ENCODE measurements around the gene ZBTB49.

ZBTB49 gene

GRCh38 chr4:4284827-4285618 is 5.0 kb upstream of the ZBTB49 start:
- no peak for DNase-seq

- no peak for DNase-seq
These were observed 2.0 kb upstream of the ZBTB49 start for GRCh38 chr4:4288098-4288497.

- DNase-seq: no peak
These were observed 996 bp upstream of the ZBTB49 start for GRCh38 chr4:4289055-4289454.

- no peak for DNase-seq
These were observed 482 bp upstream of the ZBTB49 start for GRCh38 chr4:4289597-4289940.

GRCh38 chr4:4293279-4293678 is 3.2 kb downstream of the ZBTB49 start:
- no peak for DNase-seq

GRCh38 chr4:4296283-4296846 is 6.3 kb downstream of the ZBTB49 start:
- no peak for DNase-seq

- no peak for DNase-seq
These were observed 9.0 kb downstream of the ZBTB49 start for GRCh38 chr4:4299006-4299405.

GRCh38 chr4:4302001-4302400 is 11.9 kb downstream of the ZBTB49 start:
- no peak for DNase-seq

- no peak for DNase-seq
These were observed 12.4 kb downstream of the ZBTB49 start for GRCh38 chr4:4302416-4302815.

- no peak for DNase-seq
These were observed 16.9 kb downstream of the ZBTB49 start for GRCh38 chr4:4306920-4307319.

GRCh38 chr4:4308800-4309441 is 18.9 kb downstream of the ZBTB49 start:
- no peak for DNase-seq

- DNase-seq: no peak
These were observed 21.1 kb downstream of the ZBTB49 start for GRCh38 chr4:4311193-4311592.

- DNase-seq: no peak
These were observed 25.6 kb downstream of the ZBTB49 start for GRCh38 chr4:4315461-4316149.

- DNase-seq: no peak
These were observed 26.1 kb downstream of the ZBTB49 start for GRCh38 chr4:4316150-4316495.

- no peak for DNase-seq
These were observed 27.6 kb downstream of the ZBTB49 start for GRCh38 chr4:4317496-4318232.

- DNase-seq: no peak
These were observed 30.5 kb downstream of the ZBTB49 start for GRCh38 chr4:4320528-4320927.

- no peak for DNase-seq
These were observed 31.1 kb downstream of the ZBTB49 start for GRCh38 chr4:4320951-4321714.

- DNase-seq: no peak
These were observed 32.1 kb downstream of the ZBTB49 start for GRCh38 chr4:4321951-4322688.

- DNase-seq: no peak
These were observed 33.9 kb downstream of the ZBTB49 start for GRCh38 chr4:4323705-4324534.

GRCh38 chr4:4325321-4325720 is 35.3 kb downstream of the ZBTB49 start:
- DNase-seq: no peak

GRCh38 chr4:4326166-4326565 is 36.1 kb downstream of the ZBTB49 start:
- no peak for DNase-seq

Measured in kidney glomerular epithelial cell (primary cell).